IPS DF 4.7 (cell line): ENCODE data around the gene PRM3.
"Not testable (repeated sequence)": the region's sequence is repeated elsewhere in the genome, so short reads cannot be mapped to it uniquely, and the experiment has no call there.

ENCODE experiments used
- DNase-seq: peaks from one replicate; pipeline ENCODE4 v3.0.0-alpha.2; 2013; ENCODE audit warnings: low spot score; ENCODE audit errors: extremely low read depth

The PRM3 gene

GRCh38 chr16:11306381-11306780 is 33.0 kb upstream of the PRM3 start:
- DNase-seq, result no peak

GRCh38 chr16:11303405-11304138 is 30.1 kb upstream of the PRM3 start:
- DNase-seq, result no peak

GRCh38 chr16:11302977-11303376 is 29.5 kb upstream of the PRM3 start:
- DNase-seq, result no peak

GRCh38 chr16:11301645-11302501 is 28.4 kb upstream of the PRM3 start:
- DNase-seq, result no peak

GRCh38 chr16:11300560-11300892 is 27.1 kb upstream of the PRM3 start:
- DNase-seq, result no peak

GRCh38 chr16:11299865-11300559 is 26.6 kb upstream of the PRM3 start:
- DNase-seq, result no peak

- DNase-seq, result not testable (repeated sequence)
Observed at GRCh38 chr16:11298950-11299547, 25.6 kb upstream of the PRM3 start.

GRCh38 chr16:11298143-11298900 is 24.9 kb upstream of the PRM3 start:
- no peak for DNase-seq

GRCh38 chr16:11297492-11298142 is 24.2 kb upstream of the PRM3 start:
- no peak for DNase-seq

- no peak for DNase-seq
Observed at GRCh38 chr16:11296706-11297491, 23.5 kb upstream of the PRM3 start.

GRCh38 chr16:11296351-11296705 is 22.9 kb upstream of the PRM3 start:
- no peak for DNase-seq

GRCh38 chr16:11295672-11296071 is 22.2 kb upstream of the PRM3 start:
- DNase-seq, result no peak

- no peak for DNase-seq
Observed at GRCh38 chr16:11292076-11292748, 18.8 kb upstream of the PRM3 start.

- DNase-seq, result no peak
Observed at GRCh38 chr16:11291091-11291703, 17.8 kb upstream of the PRM3 start.

- no peak for DNase-seq
Observed at GRCh38 chr16:11290102-11290893, 16.9 kb upstream of the PRM3 start.

- DNase-seq, result not testable (repeated sequence)
Observed at GRCh38 chr16:11289696-11290095, 16.3 kb upstream of the PRM3 start.

- no peak for DNase-seq
Observed at GRCh38 chr16:11289202-11289601, 15.8 kb upstream of the PRM3 start.

- no peak for DNase-seq
Observed at GRCh38 chr16:11285842-11286241, 12.4 kb upstream of the PRM3 start.
